Globus pallidus (tissue), 1 donor: ENCODE results near the gene NPDC1.

Experiments
- DNase-seq: peaks from one replicate; pipeline ENCODE4 v3.0.0-alpha.2; 2015; ENCODE audit warnings: low spot score

NPDC1 gene, protein sequence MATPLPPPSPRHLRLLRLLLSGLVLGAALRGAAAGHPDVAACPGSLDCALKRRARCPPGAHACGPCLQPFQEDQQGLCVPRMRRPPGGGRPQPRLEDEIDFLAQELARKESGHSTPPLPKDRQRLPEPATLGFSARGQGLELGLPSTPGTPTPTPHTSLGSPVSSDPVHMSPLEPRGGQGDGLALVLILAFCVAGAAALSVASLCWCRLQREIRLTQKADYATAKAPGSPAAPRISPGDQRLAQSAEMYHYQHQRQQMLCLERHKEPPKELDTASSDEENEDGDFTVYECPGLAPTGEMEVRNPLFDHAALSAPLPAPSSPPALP

DNA sequence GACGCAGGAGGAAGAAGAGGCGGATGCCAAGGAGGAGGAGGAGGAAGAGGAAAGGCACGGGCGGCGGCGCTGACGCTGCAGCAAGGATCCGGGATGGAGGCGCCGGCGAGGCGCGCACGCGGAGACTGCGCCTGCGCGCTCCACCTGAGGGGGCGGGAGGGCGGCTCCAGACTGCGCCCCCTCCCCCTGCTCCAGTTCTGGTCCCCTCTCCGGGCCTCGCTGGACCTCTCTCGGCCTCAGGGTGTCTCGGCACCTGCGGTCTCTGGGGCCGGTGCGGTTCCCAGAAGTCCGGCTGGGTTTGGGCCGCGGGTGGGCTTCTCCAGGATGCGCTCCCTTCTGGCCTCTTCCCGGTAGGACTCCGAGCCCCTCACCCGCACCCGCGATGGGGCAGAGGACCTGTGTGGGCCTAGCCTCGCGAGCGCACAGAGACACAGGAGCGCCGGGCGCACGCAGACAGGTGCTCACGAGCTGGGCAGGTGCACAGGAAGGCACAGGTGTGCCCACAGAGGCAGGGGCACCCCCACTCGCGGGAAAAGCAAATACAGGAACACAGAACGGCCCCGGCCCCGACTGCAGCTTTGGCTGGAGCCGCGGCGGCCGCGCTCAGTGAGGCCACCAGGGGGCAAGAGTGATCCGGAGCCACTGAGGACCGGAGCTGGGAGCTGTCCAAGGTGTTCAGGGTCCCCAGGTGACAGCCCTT lies at the start of gene NPDC1:
NPDC1 (minus strand) TSS at position 90 of the 700 bp plus-strand sequence. CDS start 188 bp downstream, outside the sequence.
- DNase-seq: peak; percentile 63

DNA sequence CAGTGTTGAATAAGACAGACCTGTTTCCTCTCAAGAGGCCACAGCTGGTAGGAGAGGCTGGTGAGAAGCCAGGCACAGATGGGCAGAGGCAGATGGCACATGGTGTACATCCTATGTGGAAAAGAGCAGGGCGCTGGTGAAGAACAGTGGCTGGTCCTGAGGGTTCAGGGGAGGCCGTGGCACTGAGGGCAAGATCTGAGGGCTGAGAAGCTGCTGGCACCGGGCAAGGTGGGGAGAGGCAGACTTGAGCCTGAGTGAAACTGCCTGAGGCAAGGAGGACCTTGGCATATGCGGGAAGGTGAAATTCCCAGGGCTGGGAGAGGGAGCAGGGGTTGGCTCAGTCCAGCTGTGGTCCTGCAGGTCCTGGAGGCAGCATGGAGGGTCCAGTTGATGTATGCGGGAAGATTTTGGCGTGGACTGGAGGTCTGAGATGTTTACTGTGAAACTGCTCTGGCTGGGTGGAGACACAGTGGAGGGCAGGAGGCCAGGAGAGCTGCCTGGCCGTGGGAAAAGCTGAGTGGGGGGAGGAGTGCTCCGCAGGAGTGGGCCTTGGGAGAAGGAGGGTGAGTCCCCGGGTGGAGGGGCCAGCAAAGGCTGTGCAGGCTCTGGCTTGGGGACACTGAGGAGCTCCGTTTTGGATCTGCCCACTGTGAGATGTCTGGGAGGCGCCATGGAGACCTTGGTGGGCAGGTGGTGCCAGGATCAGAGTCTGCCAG lies 43.4 kb upstream of the NPDC1 start:
- no peak for DNase-seq

DNA sequence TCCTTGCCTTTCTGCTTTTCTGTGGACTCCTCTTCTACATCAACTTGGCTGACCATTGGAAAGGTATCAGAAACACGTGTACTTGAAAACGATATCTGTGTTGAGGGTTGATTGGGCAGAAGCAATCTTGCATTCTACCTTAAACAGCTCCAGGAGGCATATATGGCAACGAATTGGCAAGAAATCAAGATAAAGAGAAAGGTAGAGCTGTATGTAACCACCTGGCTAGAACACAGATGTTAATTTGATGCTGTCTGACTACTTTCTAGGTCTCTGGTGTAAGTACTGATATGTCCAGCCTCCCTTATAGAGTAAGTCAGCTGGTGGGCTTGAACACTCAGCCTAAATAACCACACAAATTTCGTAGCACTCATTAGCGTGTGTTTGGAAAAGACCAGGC lies 42.1 kb upstream of the NPDC1 start:
- DNase-seq: no peak

DNA sequence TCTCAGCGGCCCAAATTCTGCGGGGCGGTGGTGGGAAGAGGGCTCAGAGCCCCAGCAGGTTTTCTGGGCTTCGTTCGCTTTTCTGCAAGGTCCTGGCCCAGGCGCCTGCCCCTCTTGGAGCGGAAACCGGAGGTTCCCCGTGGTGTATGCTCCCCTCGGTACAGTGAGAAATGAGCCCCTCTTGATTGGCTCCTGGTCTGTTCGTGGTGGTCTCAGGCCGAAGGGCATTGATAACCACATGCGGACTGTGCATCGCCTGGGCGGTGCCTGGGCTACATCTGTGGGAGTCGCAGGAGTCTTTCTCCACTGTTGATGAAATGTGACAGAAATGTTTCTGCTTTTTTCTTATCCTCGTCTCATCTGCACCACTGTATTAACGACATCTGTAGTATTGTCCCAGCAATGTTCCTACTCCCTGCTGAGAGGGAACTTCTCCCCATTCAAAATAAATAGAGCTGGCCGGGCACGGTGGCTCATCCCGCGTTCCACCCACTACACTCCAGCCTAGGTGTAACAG lies 41.5 kb upstream of the NPDC1 start:
- no peak for DNase-seq

DNA sequence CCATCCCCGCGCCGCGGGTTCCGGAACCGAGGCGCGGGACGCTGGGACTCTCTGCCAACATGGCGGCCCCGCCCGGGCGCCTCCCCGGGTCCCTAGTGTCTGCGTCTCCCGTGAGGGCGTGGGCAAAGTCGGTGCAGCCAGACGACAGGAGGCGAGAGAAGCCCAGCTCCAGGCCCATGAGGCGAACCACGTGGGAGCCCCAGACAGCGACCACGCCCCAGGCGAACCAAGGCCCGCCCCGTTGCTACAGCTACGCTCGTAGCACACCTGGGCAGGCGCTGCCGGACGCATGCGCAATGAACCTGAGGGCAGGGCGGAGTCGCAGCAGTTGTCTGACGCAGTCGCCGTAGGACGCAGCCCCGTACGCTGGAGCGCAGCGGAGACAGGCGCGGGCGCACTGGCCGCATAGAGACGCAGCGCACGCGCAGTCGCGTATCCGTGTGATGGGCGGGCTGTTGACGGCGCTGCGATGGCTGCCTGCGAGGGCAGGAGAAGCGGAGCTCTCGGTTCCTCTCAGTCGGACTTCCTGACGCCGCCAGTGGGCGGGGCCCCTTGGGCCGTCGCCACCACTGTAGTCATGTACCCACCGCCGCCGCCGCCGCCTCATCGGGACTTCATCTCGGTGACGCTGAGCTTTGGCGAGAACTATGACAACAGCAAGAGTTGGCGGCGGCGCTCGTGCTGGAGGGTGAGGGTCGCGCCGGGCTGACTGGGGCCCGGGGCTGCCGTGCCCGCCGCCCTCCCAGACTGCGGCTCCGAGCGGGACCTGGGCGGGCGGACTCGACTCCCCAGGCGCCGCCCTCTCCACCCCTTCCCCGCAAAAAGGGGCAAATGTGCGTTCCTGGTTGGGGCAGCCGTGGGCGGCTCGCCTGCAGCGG lies 40.8 kb upstream of the NPDC1 start, which contains the start of gene MAN1B1:
MAN1B1 (plus strand) TSS at position 455 of the 878 bp plus-strand sequence; CDS start at position 470, 15 bp downstream.
- peak; percentile 96 for DNase-seq

DNA sequence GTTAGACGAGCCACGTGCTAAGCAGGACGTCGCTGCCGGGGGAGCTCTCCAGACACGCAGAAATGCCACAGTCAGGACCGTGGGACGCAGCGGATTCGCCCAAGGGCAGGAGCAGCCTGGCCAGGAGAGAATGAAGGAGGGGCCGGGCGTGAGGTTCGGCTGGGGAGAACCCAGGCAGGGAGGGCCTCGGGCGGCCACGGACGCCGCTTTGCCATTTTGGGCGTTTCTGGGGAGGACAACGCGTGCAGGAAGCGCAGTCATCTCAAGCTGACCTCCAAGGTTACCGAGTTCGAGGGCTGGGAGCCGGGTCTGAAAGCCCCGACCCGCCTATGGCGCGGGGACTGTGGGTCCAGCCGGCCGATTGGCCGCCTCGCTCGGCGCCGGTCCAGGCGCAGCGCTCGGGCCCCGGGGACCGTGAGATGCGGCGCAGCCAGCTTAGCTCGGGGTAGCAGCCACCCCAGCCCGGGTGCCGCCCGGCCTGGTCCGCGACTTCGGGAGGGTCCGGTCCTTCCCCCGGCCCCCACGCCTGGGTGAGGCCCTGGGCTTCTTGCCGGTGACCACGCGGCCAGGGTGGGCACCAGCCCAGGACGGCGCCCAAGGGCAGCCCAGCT lies 40.0 kb upstream of the NPDC1 start:
- DNase-seq: no peak

DNA sequence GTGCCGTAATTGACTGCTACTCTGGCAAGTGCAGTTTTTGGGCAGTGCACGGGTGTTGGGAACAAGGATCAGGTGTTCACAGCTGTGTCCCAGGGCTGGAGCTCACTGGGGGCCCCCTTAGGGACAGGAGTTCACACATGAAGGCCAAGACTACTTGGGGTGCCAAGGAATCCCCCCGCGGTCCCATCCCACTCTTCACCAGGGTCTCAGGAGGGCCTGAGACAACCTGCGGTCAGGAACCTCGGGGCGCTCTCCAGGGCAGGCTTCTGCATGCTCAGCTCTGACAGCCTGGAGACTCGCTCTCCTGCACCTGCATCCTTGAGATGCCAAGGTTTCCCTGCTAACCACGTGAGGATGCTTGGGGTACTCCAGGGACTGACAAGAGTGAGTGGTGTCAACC lies 38.5 kb upstream of the NPDC1 start:
- DNase-seq: no peak

DNA sequence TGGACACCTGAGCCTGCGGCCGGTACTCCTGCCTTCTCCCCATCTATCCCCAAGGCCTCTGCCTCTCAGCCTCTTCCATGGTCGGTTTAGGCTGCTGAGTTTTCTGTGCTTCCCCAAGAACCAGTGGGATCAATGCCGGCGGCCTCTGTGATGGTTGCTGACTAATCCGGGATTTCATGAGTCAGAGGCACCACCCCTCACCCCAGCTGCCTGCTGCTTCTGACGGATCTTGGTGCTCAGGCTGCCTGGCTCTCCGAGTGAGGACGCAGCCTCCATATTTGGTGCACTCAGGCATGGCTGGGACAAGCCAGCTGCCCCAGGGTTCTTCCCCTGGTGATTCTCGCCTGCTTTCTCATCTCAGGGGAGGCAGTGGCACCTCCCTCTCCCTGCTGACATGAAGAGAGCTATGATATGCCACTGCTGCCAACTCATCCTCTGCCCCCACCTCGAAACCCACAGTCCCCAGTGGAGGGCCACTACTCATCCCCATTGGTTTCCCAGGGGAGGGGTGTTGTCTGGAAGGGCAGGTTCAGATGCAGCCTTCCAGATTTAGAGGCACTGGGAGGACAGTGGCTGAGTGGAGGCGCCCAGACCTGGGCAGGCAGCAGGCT lies 37.5 kb upstream of the NPDC1 start:
- no peak for DNase-seq

DNA sequence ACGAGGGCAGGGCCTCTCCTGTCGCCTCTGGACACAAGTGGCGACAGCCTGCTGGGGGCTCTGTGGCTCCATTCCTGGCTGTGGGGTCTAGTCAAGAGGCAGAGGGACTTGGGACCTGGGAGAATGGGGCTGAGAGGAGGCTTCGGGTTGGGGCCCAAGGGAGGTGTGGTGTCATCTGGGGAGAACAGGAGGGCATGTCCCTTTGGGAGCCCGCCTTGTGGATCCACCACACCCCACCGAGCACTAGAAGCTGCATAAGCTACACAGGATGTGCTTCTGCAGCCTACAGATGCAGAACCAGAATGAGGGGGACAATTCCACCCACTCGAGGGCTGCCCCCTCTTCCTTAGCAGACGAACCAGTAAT lies 36.9 kb upstream of the NPDC1 start:
- DNase-seq: no peak

DNA sequence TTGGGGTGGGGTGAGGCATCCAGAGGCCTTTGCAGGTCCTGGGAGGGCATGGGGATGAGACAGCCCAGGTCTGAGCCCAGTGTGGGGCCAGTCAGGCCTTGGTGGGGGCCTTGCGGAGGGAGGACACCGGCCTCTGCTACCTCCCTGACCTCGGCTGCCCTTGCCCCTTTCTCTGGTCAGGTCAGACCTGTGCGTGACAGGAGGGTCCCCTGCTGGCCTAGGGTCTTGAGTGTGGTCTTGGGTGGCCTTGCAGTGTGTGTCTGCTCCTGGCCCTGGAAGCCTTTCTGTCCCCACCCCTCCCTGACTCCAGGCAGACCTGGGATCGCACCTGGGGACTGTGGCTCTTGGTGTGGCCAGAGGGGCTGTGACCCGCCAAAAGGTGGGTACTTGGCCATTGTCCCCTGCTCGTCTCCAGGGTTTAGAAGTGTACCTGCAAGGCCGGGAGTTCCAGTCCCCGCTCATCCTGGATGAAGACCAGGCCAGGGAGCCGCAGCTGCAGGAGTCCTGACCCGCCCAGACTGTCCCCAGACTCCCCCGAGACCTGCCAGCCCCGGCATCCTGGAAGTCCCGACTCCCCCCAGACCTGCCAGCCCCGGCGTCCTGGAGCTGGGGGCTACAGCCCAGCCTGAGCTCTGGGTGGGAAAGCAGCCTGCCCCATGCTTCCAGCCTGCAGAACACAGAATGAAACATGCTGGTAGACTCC lies 36.4 kb upstream of the NPDC1 start:
- no peak for DNase-seq

DNA sequence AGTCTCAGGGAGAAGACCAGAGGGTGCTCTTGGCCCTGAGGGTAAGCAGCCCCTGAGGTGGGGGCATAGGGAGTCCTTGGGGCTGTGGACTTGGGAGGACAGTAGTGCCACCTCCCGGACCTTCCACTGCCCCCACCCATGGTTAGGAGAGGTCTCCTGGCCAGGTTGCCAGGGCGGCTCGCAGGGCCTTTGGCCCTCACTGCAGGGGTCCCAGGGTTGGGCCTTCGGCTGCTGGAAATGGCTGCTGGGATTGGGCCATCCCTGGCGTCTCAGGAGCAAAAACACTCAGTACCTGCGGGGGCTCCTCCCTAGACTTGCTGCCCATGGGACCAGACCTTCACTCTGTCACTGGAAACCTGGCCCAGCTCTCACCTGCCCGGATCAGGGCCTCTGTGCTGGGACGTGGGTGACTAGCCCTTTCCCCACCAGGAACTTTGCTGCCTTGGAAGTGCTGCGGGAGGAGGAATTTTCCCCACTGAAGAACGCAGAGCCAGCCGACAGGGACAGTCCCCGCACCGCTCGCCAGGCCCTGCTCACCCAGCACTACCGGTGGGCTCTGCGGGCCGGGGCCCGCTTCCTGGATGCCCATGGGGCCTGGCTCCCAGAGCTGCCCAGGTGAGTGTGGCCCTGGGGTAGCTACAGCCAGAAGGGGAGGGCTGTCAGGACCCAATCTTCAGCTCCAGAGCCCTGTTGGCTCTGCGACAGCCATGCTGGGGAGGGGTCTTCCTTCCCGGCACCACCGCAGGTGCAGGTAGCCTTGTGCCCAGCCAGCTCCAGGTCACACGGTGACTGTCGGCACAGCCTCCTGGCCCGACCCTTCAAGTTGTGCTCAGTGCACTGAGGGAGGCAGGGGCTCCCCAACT lies 34.5 kb upstream of the NPDC1 start:
- no peak for DNase-seq

DNA sequence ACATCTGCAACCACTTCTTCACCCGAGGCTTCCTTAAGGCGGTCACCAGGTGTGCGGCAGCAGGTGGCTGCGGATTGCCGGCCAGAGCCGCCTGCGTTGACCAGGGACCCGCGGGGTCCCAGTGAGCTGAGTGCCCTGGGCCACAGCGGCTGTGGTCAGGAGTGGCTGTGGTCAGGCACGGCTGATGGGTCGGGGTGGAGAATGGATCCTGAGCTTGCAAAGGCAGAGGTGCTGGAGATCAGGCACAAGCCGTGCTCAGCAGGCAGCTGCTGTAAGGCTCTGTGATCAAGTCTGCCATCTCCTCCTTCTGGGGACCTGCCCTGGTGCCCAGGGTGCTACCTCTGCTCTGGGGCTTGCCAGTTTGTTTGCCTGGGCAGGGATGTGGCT lies 33.4 kb upstream of the NPDC1 start:
- DNase-seq: no peak

DNA sequence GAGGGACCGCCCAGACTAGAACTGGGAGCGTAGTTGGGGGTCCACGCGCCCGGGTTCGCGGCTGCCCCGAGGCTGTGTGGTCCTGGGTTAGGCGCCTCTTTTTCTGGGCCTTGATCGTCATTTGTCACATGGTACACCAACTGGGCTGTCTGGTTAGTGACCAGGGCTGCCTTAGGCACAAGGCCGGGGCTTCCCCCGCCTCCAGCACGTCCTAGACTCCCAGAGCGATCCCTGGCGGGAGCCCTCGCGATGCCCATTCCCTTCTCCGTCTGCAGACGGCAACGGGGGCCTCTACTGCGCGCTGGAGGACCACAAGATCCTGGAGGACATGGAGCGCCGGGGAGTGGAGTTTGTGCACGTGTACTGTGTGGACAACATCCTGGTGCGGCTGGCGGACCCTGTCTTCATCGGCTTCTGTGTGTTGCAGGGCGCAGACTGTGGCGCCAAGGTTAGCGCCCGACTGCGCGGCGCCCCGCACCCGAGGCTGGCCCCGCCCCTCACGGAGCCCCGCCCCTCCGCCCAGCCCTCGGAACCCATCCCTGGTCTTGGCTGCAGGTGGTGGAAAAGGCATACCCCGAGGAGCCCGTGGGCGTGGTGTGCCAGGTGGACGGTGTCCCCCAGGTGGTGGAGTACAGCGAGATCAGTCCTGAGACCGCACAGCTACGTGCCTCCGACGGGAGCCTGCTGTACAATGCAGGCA lies 32.9 kb upstream of the NPDC1 start:
- no peak for DNase-seq

DNA sequence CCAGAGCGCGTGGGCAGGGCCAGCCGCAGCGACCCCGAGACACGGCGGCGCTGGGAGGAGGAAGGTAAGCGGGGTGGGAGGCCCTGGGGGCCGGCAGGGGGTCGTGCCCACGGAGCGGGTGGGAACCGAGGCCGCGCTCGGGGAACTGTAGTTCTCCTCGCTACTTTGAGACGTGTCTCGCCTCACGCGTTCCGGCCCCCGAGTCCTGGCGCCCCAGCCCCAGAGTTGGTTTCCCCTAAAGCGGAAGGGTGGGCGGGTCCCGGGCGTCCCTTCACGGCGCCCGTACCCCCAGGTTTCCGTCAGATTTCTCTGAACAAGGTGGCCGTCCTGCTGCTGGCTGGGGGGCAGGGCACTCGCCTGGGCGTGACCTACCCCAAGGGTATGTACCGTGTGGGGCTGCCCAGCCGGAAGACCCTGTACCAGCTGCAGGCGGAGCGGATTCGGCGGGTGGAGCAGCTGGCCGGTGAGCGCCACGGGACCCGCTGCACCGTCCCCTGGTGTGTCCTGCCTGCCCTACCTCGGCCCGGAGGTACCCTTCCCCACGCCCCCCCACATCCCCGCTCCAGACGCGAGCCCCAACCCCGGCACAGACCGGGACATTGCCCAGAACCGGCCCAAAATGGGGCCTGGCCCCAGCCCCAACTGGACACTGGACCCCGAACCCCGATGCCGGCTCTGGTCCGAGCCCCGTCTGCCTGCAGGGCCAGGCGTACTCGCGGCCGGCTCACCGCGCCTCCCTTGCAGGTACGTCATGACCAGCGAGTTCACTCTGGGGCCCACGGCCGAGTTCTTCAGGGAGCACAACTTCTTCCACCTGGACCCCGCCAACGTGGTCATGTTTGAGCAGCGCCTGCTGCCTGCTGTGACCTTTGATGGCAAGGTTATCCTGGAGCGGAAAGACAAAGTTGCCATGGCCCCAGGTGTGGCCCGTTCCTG lies 32.0 kb upstream of the NPDC1 start:
- no peak for DNase-seq

DNA sequence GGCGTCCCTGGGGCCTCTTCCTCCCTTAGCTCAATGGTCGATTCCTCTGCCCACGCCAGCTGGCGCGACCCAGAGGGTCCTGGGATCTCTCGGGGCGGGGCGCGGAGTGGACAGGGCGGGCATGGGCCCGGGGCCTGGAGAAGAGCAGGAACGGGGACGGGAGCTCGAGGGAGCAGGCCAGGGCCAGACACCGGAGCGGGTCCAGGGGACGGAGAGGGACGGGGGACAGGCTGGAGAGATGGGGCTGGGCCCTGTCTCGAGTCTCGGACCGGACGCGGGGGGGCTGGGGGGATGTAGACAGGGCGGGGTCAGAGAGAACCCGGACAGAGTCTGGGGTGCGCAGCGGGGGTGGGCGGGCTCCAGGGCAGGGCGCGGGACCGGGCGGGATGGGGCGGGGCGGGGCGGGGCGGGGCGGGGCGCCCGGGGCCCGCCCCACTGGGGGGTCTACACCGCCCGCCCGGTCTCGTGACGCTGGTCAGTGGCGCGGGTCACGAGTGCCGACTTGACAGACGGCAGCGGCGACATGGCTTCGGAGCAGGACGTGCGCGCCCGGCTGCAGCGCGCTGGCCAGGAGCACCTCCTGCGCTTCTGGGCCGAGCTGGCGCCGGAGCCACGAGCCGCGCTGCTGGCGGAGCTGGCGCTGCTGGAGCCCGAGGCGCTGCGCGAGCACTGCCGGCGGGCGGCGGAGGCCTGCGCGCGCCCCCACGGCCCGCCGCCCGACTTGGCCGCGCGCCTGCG lies 31.2 kb upstream of the NPDC1 start, which contains the start of gene UAP1L1:
UAP1L1 (plus strand) TSS at position 508 of the 738 bp plus-strand sequence; CDS start at position 524, 16 bp downstream.
- DNase-seq: peak; percentile 80

DNA sequence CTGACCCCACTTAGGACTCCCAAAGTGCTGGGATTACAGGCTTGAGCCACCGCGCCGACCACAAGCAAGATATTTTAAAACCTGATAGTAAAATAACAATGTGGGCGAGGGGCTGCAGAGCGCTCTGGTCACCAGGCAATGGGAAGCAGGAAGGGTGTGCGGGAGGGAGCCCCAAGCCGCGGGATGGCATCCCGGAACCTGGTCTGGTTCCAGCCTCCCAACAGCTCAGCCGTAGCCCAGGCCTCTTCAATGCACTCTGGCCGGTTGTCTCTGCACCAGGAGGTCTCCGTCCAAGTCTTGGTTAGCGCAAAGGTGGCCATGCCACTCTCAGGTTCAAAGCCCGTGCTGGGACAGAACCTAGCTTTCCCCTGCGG lies 30.6 kb upstream of the NPDC1 start:
- DNase-seq: no peak
